ENCODE results near the gene COL4A2. TPM values are rescaled to one million over a fixed set of nuclear protein-coding genes. Genes with fewer than 3 reads are reported as not detected.

The COL4A2 gene
- total RNA-seq, 1 experiment from 2014 or later: 1.6 TPM

DNA sequence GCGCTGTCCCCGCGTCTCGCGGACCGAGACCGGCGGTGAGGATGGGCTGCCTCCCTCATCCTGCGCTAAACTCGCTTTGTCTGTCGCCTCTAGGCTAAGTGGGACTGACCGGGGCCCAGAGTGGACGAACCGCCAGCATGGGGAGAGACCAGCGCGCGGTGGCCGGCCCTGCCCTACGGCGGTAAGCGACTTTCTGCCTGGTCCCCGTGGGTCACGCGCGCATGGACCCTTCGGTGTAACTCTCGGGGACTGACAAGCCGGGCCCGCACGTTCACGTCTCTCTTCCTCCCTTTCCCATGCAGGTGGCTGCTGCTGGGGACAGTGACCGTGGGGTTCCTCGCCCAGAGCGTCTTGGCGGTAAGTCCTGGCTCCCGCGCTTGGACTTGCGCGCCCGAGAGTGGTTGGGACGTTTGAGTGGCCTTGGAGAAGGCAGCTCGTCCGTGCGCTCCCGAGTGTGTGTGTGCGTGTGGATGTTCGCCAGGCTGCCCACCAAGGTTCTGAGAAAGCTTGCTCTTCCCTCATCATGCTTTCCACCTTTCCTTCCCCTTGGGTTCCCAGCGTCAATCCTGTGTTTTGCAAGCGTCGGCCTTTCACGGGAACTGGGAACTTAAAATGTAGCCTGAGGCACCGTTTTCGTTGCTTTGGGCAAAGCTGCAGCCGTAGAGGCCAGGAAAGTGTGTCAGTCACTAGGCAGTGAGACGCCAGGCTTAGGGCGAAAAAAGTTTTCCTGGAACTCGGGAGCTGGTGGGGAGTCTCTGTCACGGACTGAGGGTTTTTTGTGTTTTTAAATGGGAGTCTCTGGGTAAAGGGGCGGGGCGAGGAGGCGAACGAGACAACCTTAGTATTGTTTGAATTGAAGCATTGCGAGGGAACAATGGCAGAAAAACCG is 927 bp downstream of the COL4A2 start:
- POLR2A ChIA-PET: no interaction called here
- no TSS peak for BruUV-seq (replicated peaks)
- H2AFZ ChIP-seq (ENCODE audit: low read depth, low read length, poor library complexity, severe bottlenecking): no peak overlapping the region

DNA sequence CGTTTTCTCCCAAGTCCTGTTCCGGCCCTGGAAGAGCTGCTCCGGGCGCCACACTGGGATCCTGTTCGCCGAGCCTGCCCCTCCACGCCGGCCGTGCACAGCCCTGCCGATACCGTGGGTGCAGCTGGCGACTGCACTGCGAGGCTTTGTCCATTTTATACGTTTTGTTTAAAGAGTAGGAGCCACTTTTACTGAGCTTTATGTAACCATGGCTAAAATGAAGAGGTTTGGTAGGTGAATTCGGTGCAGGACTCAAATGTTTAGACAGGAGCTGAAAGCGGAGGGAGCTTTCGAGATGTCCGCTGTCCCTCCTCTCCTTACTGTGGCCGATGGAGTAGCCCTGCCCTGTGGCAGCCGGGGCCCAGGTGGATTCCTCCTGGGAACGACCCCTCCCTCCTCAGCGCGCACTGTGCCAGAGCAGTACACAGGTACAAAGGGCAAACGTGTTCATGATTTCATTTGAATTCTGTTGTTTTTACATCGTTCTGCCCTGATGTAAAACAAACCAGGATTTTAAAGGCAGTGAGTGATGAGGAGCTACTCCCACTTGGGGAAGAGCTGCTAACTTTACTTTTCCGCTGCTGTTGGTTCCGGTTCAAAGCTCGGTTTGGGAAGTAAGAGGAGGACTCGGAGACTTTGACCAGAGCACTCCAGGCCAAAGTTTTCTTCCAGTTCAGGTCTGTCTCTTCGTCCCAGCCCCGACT is 1.7 kb downstream of the COL4A2 start:
- ATAC-seq: no peak
- intact Hi-C loops (cut with micrococcal nuclease): no loop called here

More for the DNA sequence above, 927 bp downstream of the COL4A2 start:
- Histone ChIP-seq H3K36me3 (ENCODE audit: control insufficient read depth in 1 of 2, insufficient read depth in 2 of 2, low read length in 2 of 2) (no peaks in the 10 kb centered on the region), H3K9ac (ENCODE audit: low read length) (no peak overlapping the region), H3K9me3 (ENCODE audit: control insufficient read depth in 1 of 2, insufficient read depth in 1 of 2, low read depth in 1 of 2, low read length in 2 of 2) (no peaks in the 10 kb centered on the region), H3K27ac (ENCODE audit: low read depth, low read length) (no peak overlapping the region), H4K20me1 (ENCODE audit: insufficient read depth) (no peaks in the 10 kb centered on the region), H3K4me1 (ENCODE audit: control insufficient read depth in 1 of 2, insufficient read depth in 2 of 2, low read length in 2 of 2) (peaks cover 0 to 3% of the 10 kb centered on the region in 2 experiments; a peak in 1 of 4 replicates), H3K27me3 (ENCODE audit: insufficient read depth, low read length) (peaks cover 30% of the 10 kb centered on the region), H3K4me3 (replicated peaks in 1 of 2; ENCODE audit: low read depth in 1 of 2, low read length in 2 of 2) (no peak overlapping the region), H3K4me2 (ENCODE audit: low read length) (no peak overlapping the region), H3K9me2 (ENCODE audit: insufficient read depth) (no peaks in the 10 kb centered on the region), H3K79me2 (ENCODE audit: insufficient read depth, low read length) (no peaks in the 10 kb centered on the region)
- intact Hi-C loops (cut with micrococcal nuclease): no loop called here
- ATAC-seq (no peak), DNase-seq (ENCODE audit: low read depth, low spot score) (no peak)
- ChIA-PET CTCF (no interaction called here), RAD21 (ENCODE audit: low non-redundant PET in 1 of 2, low total read pairs in 2 of 2, uncharacterized antibody in 2 of 2, unreplicated experiment in 2 of 2) (no interaction called here)
- TF ChIP-seq POLR2AphosphoS5 (IDR thresholded peaks at IDR 0.05; ENCODE audit: low read depth, low read length) (no peak), SRF (IDR thresholded peaks at IDR 0.05; ENCODE audit: low read depth) (no peak)

More for the DNA sequence above, 1.7 kb downstream of the COL4A2 start:
- H2AFZ ChIP-seq (ENCODE audit: low read depth, low read length, poor library complexity, severe bottlenecking): no peak overlapping the region
- ChIA-PET RAD21 (ENCODE audit: low non-redundant PET in 1 of 2, low total read pairs in 2 of 2, uncharacterized antibody in 2 of 2, unreplicated experiment in 2 of 2) (no interaction called here), CTCF (no interaction called here), POLR2A (no interaction called here)
- no peak overlapping the region for H3K27ac ChIP-seq (ENCODE audit: low read depth, low read length)
- peaks cover 22% of the 10 kb centered on the region for H3K27me3 ChIP-seq (ENCODE audit: insufficient read depth, low read length)
- H4K20me1 ChIP-seq (ENCODE audit: insufficient read depth): no peaks in the 10 kb centered on the region
- no peaks in the 10 kb centered on the region for H3K9me3 ChIP-seq (ENCODE audit: control insufficient read depth in 1 of 2, insufficient read depth in 1 of 2, low read depth in 1 of 2, low read length in 2 of 2)
- no peak overlapping the region for H3K4me3 ChIP-seq (replicated peaks in 1 of 2; ENCODE audit: low read depth in 1 of 2, low read length in 2 of 2)
- H3K36me3 ChIP-seq (ENCODE audit: control insufficient read depth in 1 of 2, insufficient read depth in 2 of 2, low read length in 2 of 2): no peaks in the 10 kb centered on the region
- H3K9me2 ChIP-seq (ENCODE audit: insufficient read depth): no peaks in the 10 kb centered on the region
- peaks cover 0 to 3% of the 10 kb centered on the region in 2 experiments; a peak in 1 of 4 replicates for H3K4me1 ChIP-seq (ENCODE audit: control insufficient read depth in 1 of 2, insufficient read depth in 2 of 2, low read length in 2 of 2)
- no peak for DNase-seq (ENCODE audit: low read depth, low spot score)
- H3K4me2 ChIP-seq (ENCODE audit: low read length): no peak overlapping the region
- H3K79me2 ChIP-seq (ENCODE audit: insufficient read depth, low read length): no peaks in the 10 kb centered on the region
- TF ChIP-seq CEBPB (IDR thresholded peaks at IDR 0.05; ENCODE audit: low read depth): no peak
- no peak overlapping the region for H3K9ac ChIP-seq (ENCODE audit: low read length)
- no TSS peak for BruUV-seq (replicated peaks)
